Anterior cingulate cortex (tissue), 58 donors: Measurements from ENCODE around the gene GBX1.

Experiments
- DNase-seq, 58 donors: peaks; one replicate each; lab custom pipeline; 2025; lab: John Stamatoyannopoulos, UW

The GBX1 gene

GRCh38 chr7:151118108-151119054 is 49.1 kb downstream of the GBX1 start:
- no peak for DNase-seq

- no peak for DNase-seq
Measured at GRCh38 chr7:151117565-151117964, 49.9 kb downstream of the GBX1 start.

GRCh38 chr7:151116603-151117440 is 50.7 kb downstream of the GBX1 start:
- DNase-seq = no peak

- DNase-seq = no peak
Measured at GRCh38 chr7:151115836-151116418, 51.6 kb downstream of the GBX1 start.

- peak in 3 of 58 donors; percentile 12 to 21 (median 16) for DNase-seq
Measured at GRCh38 chr7:151115121-151115835, 52.2 kb downstream of the GBX1 start.

GRCh38 chr7:151114151-151115090 is 53.1 kb downstream of the GBX1 start:
- no peak for DNase-seq

GRCh38 chr7:151113344-151114150 is 53.9 kb downstream of the GBX1 start:
- no peak for DNase-seq

- peak in 50 of 58 donors; percentile 10 to 79 (median 56) for DNase-seq
Measured at GRCh38 chr7:151110941-151111645, 56.4 kb downstream of the GBX1 start.

- no peak for DNase-seq
Measured at GRCh38 chr7:151110236-151110940, 57.1 kb downstream of the GBX1 start.

- DNase-seq = no peak
Measured at GRCh38 chr7:151109094-151110048, 58.1 kb downstream of the GBX1 start.

GRCh38 chr7:151107882-151108281 is 59.6 kb downstream of the GBX1 start:
- DNase-seq = no peak

- DNase-seq = peak in 4 of 58 donors; percentile 17 to 30 (median 22)
Measured at GRCh38 chr7:151104411-151105235, 62.9 kb downstream of the GBX1 start.

GRCh38 chr7:151103973-151104372 is 63.5 kb downstream of the GBX1 start:
- DNase-seq = no peak

- no peak for DNase-seq
Measured at GRCh38 chr7:151102991-151103390, 64.5 kb downstream of the GBX1 start.
